Measurements from ENCODE around the gene EIF3A.

EIF3A gene

DNA sequence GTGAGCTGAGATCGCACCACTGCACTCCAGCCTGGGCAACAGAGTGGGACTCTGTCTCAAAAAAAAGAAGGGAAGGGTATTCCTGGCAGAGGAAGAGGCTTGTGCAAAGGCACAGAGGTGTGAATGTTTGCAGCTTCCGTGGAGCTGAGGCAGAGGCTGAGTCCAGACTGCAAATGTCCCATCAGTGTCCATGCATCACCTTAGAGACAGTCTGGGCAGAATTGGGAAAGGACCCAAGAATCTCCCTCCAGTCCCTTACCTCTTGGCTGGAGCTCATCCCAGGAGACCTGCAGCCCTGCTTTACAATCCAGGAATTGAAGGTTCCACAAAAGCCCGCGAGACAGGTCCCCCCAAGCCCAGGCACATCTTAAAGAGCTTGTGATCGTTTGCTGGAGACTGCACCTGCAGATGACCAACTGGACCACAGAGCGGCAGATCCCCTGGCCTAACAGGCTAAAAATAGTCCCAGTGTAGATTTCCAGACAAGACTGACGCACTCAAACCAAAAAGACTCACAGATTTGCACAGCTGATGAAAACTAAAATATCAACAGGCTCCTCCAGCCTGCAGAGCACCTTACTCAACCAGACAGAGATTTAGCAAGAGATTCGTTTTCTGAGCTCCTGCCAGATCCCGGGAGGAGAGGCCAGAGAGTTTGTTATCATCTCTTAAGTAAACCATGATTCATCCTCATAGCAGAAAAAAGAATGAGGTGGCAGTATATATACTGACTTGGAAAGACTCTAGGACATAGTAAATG is 74.0 kb downstream of the EIF3A start:
- no peak for DNase-seq (ENCODE audit: low spot score)

- no peak for DNase-seq (ENCODE audit: low spot score)
Observed at GRCh38 chr10:119005362-119006043, 75.1 kb downstream of the EIF3A start.

DNA sequence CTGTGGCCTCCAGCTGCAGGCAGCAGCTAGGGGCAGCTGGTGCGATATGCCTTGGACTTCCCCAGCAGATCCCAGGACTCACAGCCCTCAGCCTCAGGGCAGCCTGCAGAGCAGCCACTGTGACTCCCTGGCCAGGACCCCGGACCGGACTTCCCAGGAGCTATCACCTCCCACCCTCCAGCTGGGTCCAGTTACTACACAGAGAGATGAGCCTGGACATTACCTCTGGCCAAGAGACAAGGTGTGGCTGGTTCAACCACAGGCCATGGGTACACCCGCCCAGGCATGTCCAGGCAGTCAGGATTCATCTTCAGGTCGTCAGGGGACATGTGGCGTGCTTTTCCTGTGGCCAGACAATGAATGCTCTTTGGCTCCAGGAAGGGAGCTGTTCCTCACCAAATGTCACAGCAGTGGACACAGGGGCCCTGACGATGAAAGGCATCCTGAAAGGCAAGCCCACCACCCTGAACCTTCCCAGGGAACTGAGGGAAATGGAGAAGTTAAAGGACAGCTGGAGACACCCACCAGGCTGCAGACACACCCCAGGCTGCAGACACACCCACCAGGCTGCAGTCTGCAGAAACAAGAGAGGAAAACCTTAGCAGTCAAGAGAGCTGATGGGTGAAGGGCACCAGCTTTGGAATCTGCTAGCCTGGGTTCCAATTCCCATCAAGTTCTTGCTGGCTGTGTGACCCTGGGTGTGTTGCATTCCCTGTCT is 76.9 kb downstream of the EIF3A start:
- DNase-seq (ENCODE audit: low spot score): no peak

- no peak for DNase-seq (ENCODE audit: low spot score)
Observed at GRCh38 chr10:119001717-119002500, 78.7 kb downstream of the EIF3A start.

- DNase-seq (ENCODE audit: low spot score): no peak
Observed at GRCh38 chr10:118998183-118998582, 82.4 kb downstream of the EIF3A start.

DNA sequence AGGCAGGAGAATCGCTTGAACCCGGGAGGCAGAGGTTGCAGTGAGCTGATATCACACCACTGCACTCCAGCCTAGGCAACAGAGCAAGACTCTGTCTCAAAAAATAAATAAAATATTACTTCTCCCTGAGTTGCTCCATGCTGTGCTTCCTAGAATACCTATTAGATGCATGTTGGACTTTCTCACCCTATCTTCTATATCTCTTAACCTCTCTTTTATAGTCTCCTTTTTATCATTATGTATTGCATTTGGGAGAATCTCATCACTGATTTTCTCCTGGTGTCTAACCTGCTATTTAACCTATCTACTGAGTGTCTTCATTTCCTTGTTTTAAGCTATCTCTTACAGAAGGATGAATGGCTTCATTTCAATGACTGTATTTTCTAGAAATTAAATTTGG is 83.2 kb downstream of the EIF3A start:
- DNase-seq (ENCODE audit: low spot score): no peak

DNA sequence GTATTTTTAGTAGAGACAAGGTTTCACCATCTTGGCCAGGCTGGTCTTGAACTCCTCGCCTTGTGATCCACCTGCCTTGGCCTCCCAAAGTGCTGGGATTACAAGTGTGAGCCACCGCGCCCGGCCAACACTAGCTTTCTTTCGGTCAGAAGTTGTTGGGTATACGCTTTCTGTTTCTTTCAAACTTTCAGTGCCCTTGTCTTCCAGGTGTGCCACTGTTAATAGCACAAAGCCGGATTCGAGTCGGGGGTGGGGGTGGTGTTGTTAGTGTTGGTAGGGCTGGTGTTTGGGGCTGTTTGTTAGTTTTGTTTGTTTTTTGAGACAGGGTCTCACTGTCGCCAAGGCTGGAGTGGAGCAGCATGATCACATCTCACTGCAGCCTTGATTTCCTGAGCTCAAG is 84.9 kb downstream of the EIF3A start:
- DNase-seq (ENCODE audit: low spot score): no peak

DNA sequence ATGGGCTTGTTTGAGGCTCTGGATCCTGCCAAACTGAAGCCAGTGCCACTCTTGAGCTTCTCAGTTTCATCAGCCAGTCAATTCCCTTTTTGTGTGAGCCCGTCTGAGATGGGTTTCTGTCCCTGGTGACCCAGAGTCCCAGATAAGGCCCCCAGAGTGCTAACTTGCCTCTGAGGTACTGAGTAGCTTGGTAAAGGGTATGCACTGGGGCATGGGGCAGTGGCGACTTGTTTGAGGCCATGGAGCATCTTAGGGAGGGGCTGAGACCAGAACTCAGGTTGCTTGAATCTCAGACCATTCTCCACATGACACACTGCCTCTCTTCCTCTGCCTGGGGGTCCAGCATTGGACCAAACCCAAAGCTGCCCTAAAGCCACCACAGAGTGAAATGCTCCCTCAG is 86.3 kb downstream of the EIF3A start:
- no peak for DNase-seq (ENCODE audit: low spot score)

DNA sequence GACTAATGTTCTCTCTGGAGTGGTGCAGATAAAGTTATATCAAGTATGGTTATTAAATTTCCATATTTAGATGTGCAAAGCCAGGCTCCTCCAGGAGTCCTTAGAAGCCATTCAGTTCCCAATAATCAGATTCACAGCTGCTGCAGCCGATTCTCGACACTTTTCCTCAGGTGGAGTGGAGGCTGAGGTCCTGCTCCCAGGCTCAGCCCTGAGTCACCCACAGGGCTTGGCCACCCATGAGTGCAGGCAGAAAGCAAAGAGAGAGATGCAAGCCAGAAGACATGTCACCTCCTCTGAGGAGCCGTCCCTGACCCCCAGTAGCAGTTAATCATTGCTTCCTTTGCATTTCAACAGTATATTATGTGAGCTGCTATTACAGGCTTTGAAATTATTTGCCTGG is 87.4 kb downstream of the EIF3A start:
- DNase-seq (ENCODE audit: low spot score): no peak

DNA sequence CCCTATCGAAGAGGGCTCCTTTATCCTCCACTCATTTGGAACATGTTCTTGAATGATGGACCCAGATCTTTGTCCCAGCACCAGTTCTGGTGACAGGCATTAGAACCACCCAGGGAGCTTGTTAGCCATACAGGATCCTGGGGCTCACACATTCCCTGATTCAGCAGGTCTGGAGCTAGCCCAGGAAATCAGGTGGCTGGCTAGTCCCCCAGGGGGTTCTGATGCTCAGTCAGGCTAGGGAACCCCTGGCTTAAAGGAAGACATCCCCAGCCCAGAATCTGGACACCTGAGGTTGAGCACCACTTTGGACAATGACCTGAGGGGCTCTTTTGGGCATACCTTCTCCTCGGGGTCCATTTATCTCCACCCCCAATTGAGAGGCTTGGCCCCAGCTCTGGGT is 88.1 kb downstream of the EIF3A start:
- DNase-seq (ENCODE audit: low spot score): no peak

DNA sequence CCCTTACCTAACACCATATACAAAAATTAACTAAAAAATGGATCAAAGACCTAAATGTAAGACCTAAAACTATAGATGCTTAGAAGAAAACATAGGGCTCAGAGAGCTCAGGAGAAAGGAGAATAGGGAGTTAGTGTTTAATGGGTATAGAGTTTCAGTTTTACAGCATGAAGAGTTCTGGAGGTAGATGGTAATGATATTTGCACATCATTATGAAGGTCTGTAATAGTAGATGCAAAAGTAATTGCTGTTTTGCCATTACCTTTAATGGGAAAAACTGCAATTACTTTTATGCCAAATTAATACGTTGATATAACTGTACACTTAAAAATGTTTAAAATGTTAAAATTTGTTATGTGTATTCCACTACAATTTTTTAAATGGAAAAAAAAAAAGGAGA is 90.3 kb downstream of the EIF3A start:
- no peak for DNase-seq (ENCODE audit: low spot score)

DNA sequence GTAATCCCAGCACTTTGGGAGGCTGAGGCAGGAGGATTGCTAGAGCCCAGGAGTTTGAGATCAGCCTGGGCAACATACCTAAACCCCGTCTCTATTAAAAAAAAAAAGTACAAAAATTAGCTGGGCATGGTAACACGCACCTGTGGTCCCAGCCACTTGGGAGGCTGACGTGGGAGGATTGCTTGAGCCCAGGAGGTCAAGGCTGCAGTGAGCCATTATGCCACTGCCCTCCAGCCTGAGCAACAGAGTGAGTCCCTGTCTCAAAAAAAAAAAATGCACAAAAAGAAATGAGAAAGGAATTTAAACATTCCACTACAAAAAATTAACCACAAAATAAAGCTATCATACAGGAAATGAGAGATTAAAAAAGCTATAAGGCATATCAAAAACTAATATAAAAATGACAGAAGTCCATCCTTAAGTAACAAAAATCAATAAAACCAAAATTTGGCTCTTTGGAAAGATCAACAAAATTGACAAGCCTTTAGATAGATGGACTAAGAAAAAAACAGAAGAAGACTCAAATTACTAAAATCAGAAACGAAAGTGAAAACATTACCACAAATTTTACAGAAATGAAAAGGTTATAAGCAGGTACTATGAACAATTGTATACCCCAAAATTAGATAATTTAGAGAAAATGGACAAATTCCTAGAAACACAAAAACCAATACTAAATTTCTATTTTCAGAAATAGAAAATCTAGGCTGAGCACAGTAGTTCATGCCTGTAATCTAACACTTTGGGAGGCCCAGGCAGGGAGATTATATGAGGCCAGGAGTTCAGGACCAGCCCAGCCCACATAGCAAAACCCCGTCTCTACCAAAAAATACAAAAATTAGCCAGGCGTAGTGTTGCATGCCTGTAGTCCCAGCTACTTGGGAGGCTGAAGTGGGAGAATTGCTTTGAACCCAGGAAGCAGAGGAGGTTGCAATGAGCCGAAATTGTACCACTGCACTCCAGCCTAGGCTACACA is 93.5 kb downstream of the EIF3A start:
- no peak for DNase-seq (ENCODE audit: low spot score)

DNA sequence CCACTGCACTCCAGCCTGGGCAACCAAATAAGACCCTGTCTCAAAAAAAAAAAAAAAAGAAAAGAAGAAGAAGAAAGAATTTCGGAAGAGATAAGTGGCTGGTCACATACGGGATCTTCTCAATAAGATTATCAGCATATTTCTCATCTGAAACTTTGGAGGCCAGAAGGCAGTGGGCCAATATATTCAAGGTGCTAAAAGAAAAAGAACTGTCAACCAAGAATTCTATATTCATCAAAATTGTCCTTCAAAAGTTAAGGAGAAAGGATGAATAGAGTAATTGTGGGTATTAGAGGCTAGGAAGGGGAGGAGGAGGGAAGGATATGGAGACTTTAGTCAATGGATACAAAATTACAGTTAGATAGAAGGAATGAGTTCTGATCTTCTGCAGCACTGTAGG is 95.0 kb downstream of the EIF3A start:
- DNase-seq (ENCODE audit: low spot score): no peak

Data from hematopoietic multipotent progenitor cell treated with erythropoietin and hydrocortisone succinate and interleukin-3 and kit ligand, for 17 days (in vitro differentiated cells).